AG09319 (cell line): Measurements from ENCODE around the gene EEF1E1.

Experiments used
- DNase-seq: peaks from one replicate; pipeline ENCODE4 v3.0.0-alpha.2; 2010; ENCODE audit warnings: low read depth; ENCODE audit errors: extremely low read depth
- CTCF ChIP-seq: IDR thresholded peaks from 2 replicates; pipeline ENCODE4 v1.5.1; 2011; ENCODE audit warnings: low read depth, mild to moderate bottlenecking, inconsistent platforms, low read length, moderate library complexity

Gene EEF1E1

DNA sequence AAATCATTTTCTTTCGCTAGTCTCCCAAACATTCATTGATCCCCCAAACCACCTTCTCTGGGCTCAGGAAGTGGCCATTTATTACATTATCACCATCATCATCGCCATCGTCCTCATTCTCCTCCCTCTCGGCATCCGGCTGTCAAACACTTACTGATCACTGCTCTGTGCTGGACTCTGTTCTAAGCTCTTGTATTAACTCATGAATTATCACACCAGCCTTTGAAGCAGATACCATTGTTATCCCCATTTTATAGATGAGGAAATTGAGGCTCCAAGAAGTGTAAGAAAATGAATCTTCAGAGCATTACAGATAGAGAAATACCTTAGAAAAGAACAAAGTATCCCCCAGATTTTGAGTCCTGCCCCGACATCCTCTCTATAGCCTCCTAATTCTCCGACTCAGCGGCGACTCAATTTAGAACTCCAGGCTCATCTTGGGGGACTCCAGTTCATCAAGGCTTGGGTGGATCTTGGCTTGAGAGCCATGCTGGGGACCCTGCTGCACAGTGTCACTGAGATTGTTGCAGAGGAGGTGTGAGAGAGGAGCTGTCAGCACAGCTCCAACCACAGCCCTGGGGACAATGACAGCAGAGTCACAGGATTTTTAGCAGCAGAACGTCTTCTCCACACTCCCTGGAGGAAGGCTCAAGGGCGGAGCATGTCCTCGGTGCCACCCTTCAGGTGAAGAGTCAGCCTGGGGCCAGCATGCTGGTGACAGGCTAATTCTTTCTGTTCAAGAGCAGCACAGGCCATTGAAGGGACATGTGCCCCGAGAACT, 6.6 kb upstream of the EEF1E1 start:
- no peak for DNase-seq
- TF ChIP-seq CTCF, result no peak

- peak; percentile 77 for DNase-seq
- no peak for TF ChIP-seq CTCF
Observed at GRCh38 chr6:8108031-8108660, 5.8 kb upstream of the EEF1E1 start.

- no peak for DNase-seq
- TF ChIP-seq CTCF, result no peak
Observed at GRCh38 chr6:8105791-8106190, 3.4 kb upstream of the EEF1E1 start.

- DNase-seq, result no peak
- TF ChIP-seq CTCF, result no peak
Observed at GRCh38 chr6:8103726-8104125, 1.4 kb upstream of the EEF1E1 start.

DNA sequence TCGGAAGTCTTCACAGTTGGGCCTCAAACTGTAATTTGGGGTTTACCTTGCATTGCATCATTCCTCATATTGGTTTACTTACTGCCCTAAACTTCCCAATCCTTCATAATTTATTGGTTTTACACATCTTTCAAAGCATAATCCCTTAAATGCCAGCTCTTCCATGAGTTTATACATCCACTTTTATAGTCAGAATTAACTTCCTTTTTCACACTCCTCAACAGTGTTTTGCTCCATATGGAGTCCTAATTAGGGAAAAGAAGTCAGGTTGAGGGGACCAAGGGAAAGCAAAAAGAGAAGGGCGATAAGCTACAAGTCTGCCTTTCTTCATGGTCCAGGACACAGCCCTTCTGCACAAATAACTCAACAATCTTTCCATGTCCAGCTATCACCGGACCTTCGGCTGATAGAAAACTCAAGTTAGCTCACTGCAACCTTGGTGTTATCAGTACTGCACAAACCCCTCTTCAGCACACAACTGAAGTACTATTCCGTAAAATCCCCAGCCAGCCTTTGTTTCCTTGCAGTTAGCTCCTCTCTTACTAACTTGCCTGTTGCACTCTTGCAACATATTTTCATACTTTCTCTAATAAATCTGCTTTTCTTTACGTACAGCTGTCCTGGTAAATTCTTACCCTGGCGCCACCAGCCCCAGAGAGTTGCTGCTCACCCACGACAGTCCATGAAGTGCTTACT, 2.0 kb downstream of the EEF1E1 start:
- DNase-seq, result no peak
- no peak for TF ChIP-seq CTCF

DNA sequence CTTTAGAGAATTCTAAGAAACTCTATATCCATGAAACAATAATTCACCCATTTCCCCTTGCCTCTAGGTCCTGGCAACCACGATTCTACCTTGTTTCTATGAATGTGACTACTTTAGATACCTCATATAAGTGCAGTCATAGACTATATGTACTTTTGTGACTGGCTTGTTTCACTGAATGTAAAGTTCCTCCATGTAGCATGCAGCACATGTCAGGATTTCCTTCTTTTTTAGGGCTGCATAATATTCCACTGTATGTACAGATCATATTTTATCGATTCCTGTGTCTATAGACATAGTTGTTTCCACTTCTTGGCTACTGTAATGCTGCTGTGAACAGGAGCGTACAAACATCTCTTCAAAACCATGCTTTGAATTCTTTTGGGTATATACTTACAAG, 11.7 kb downstream of the EEF1E1 start:
- no peak for TF ChIP-seq CTCF
- DNase-seq, result no peak

GRCh38 chr6:8088886-8089285, 13.5 kb downstream of the EEF1E1 start:
- DNase-seq, result no peak
- no peak for TF ChIP-seq CTCF
